SK-N-SH treated with all-trans-retinoic acid at 6 μM for 48 hours (cell line): Measurements from ENCODE around the gene S100A1.

Experiments used
- ARNTL ChIP-seq: fragments of 450-650 bp; formaldehyde crosslinking; IDR thresholded peaks from 2 replicates; pipeline ENCODE4 v1.5.0; 2020; ENCODE audit warnings: low read depth, mild to moderate bottlenecking, moderate library complexity, borderline replicate concordance
- PPARA ChIP-seq: fragments of 250-450 bp; sonication (Bioruptor Pico); IDR thresholded peaks from 2 replicates; pipeline ENCODE4 v1.5.0; 2020; ENCODE audit warnings: mild to moderate bottlenecking, borderline replicate concordance
- ZFP3 ChIP-seq: fragments of 250-450 bp; sonication (Bioruptor Pico); IDR thresholded peaks from 2 replicates; pipeline ENCODE4 v1.5.0; 2020; ENCODE audit warnings: mild to moderate bottlenecking, moderate library complexity
- ZFP30 ChIP-seq: fragments of 450-650 bp; formaldehyde crosslinking; IDR thresholded peaks from 2 replicates; pipeline ENCODE4 v1.5.0; 2022; ENCODE audit warnings: mild to moderate bottlenecking, moderate library complexity
- TF ChIP-seq, protein P1 (sequence below): fragments of 250-450 bp; sonication (Bioruptor Pico); IDR thresholded peaks from 2 replicates; pipeline ENCODE4 v1.8.0; 2020; ENCODE audit warnings: mild to moderate bottlenecking, moderate library complexity, borderline replicate concordance

DNA sequence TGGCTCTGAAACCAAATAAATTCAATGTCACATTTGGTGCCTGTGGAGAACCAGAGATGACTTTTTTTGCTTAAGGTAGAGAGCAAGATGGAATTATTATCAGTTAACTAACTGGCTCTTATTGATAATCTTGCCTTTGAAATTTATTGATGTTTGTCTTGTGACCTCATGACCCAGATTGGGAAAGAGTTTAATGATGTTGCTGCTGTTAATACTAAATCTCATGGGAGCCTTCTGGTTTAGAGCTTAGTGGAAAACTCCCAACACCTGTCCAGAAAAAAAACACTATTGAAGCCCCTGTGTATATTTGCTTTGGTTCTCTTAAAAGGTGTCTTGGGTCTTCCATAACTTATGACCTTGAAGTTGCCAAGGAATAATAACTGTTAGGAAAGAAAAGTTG is 15.6 kb downstream of the S100A1 start:
- TF ChIP-seq, protein P1, sequence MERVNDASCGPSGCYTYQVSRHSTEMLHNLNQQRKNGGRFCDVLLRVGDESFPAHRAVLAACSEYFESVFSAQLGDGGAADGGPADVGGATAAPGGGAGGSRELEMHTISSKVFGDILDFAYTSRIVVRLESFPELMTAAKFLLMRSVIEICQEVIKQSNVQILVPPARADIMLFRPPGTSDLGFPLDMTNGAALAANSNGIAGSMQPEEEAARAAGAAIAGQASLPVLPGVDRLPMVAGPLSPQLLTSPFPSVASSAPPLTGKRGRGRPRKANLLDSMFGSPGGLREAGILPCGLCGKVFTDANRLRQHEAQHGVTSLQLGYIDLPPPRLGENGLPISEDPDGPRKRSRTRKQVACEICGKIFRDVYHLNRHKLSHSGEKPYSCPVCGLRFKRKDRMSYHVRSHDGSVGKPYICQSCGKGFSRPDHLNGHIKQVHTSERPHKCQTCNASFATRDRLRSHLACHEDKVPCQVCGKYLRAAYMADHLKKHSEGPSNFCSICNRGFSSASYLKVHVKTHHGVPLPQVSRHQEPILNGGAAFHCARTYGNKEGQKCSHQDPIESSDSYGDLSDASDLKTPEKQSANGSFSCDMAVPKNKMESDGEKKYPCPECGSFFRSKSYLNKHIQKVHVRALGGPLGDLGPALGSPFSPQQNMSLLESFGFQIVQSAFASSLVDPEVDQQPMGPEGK (CRISPR knock-in tag) = no peak
- TF ChIP-seq ZFP30 (CRISPR knock-in tag) = no peak
- TF ChIP-seq ARNTL (CRISPR knock-in tag) = no peak
- TF ChIP-seq ZFP3 = no peak
- TF ChIP-seq PPARA (CRISPR knock-in tag) = no peak
